IPS-NIHi7 (cell line): Measurements from ENCODE around the gene PCNA.

Experiments used
- DNase-seq: peaks from one replicate; pipeline ENCODE4 v3.0.0; 2012; ENCODE audit warnings: mixed read lengths; ENCODE audit errors: extremely low spot score

Gene PCNA

GRCh38 chr20:5119435-5120184 is at the start of gene PCNA:
TSS of gene PCNA (minus strand) at chr20:5119958. CDS start at chr20:5119798, 160 bp downstream.
- DNase-seq: peak; percentile 97

- peak; percentile 73 for DNase-seq
These were observed 49.1 kb upstream of the PCNA start for GRCh38 chr20:5168651-5169396.

- DNase-seq: no peak
These were observed 45.2 kb upstream of the PCNA start for GRCh38 chr20:5164645-5165625.

GRCh38 chr20:5161536-5162164 is 41.9 kb upstream of the PCNA start:
- no peak for DNase-seq

GRCh38 chr20:5160882-5161281 is 41.1 kb upstream of the PCNA start:
- no peak for DNase-seq

GRCh38 chr20:5159928-5160327 is 40.2 kb upstream of the PCNA start:
- no peak for DNase-seq

- no peak for DNase-seq
These were observed 37.1 kb upstream of the PCNA start for GRCh38 chr20:5156675-5157448.

GRCh38 chr20:5155404-5155803 is 35.6 kb upstream of the PCNA start:
- DNase-seq: no peak

GRCh38 chr20:5154543-5154925 is 34.8 kb upstream of the PCNA start:
- no peak for DNase-seq

GRCh38 chr20:5153612-5154542 is 34.1 kb upstream of the PCNA start:
- DNase-seq: no peak

- DNase-seq: no peak
These were observed 33.4 kb upstream of the PCNA start for GRCh38 chr20:5153152-5153467.

- no peak for DNase-seq
These were observed 30.7 kb upstream of the PCNA start for GRCh38 chr20:5150226-5151076.

GRCh38 chr20:5149892-5150225 is 30.1 kb upstream of the PCNA start:
- no peak for DNase-seq

GRCh38 chr20:5148581-5148980 is 28.8 kb upstream of the PCNA start:
- DNase-seq: no peak

- DNase-seq: no peak
These were observed 27.3 kb upstream of the PCNA start for GRCh38 chr20:5146871-5147592.

GRCh38 chr20:5146099-5146668 is 26.4 kb upstream of the PCNA start:
- no peak for DNase-seq

GRCh38 chr20:5145365-5146098 is 25.8 kb upstream of the PCNA start:
- no peak for DNase-seq
